HG03521 (cell line): ENCODE results near the gene PROSER2.

Source experiments
- ATAC-seq: cut with Tn5 transposase; IDR thresholded peaks from one replicate; pipeline ENCODE4 v1.9.1; 2021; ENCODE audit warnings: mild to moderate bottlenecking, moderate library complexity; ENCODE audit not compliant: unreplicated experiment

Gene PROSER2

GRCh38 chr10:11901833-11902475 is 78.8 kb downstream of the PROSER2 start:
- ATAC-seq: no peak

DNA sequence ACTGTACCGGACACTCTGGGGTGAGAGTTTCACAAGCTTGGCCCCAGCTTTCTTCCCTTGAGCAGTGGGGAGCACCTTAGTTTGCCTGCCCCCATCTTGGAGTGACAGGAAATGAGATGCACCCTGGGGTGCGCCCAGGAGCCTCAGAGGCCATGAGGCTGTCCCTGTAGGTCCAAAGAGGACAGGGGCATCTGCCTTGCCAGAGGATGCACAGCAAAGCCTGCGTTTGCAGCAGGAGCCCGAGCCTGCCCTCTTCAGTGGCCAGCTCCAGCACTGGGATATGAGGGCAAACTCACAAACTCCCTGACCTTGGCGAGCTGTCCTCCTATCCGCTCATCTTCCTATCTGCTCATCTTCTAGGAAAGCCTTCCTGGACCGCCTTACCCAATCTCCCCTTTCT is 79.5 kb downstream of the PROSER2 start:
- no peak for ATAC-seq

- no peak for ATAC-seq
Observed at GRCh38 chr10:11906714-11907113, 83.6 kb downstream of the PROSER2 start.

GRCh38 chr10:11907914-11908313 is 84.8 kb downstream of the PROSER2 start:
- ATAC-seq: no peak

GRCh38 chr10:11908536-11908935 is 85.4 kb downstream of the PROSER2 start:
- ATAC-seq: no peak

GRCh38 chr10:11908991-11909390 is 85.8 kb downstream of the PROSER2 start:
- ATAC-seq: no peak

GRCh38 chr10:11909618-11910017 is 86.5 kb downstream of the PROSER2 start:
- ATAC-seq: no peak

GRCh38 chr10:11910102-11910501 is 86.9 kb downstream of the PROSER2 start:
- no peak for ATAC-seq

- ATAC-seq: no peak
Observed at GRCh38 chr10:11913079-11913641, 90.0 kb downstream of the PROSER2 start.

DNA sequence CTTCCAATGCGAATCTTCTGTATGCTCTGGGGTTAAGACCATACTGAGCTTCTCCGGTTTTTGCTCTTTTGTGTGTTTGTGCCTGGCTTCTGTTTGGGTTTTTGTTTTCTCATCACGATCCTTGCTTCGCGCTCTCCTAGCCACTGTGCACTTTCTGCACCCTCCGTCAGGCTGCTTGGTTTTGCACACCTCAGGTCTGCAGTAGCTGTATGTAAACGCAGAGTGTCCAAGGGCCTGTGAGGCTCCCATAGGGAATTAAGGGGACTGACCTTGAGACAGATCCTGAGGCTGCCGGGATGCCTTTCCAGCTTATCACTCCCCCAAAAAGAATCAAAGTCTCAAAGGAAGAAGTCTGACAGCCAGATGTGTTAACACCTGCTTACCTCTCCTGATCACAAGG is 95.2 kb downstream of the PROSER2 start:
- no peak for ATAC-seq

DNA sequence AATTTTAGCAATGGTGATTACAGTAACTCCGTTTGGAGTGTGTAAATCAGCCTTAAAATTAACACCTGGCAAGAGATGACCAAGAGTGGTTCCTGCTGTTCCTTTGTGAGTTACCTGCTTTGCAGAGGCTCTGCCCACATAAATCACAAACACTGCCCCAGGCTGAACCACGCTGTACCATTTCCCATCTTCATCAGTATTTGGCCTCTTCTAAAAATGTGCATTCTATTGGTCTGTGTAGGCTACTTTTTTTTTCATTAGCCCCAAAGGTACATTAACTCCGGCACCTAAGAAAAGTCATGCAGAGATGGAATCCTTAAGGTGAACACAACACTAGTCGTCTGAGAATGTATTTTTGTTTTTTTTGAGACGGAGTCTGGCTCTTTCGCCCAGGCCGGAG is 96.1 kb downstream of the PROSER2 start:
- ATAC-seq: no peak
